GM21619 (cell line): ENCODE measurements around the gene SHPK.

Experiments
- ATAC-seq: cut with Tn5 transposase; IDR thresholded peaks from one replicate; pipeline ENCODE4 v1.9.1; 2021; ENCODE audit not compliant: unreplicated experiment

The SHPK gene

DNA sequence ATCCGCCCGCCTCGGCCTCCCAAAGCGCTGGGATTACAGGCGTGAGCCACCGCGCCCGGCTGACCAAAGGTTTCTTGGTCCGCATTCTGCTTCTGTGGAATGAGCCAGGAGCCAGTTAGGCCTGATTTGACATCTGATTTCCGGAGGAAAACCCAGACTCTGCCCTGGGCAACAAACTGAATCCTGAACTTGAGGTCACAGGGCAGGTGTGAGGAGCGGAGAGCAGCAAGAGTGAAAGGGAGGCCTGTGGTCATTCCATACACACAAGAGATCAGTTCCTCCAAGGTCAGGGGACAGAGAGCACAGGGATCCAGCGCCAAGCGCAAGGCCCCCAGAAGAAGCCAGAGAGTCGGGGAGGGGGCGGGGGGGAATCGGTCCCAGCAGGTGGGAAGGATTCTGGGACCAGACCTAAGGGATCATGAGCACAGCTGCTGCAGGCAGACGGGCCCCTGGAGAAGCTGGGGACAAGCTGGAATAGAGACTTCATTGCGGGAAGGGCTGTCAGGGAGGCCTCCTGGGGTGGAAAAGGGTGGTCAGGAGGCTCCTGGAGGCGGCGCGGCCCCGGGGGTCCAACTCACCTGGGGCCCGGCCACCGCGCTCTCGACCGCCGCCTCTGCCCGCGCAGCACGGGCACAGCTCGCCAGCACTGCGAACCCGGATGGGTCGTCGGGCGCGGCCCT is 436 bp downstream of the SHPK start:
- ATAC-seq: peak; percentile 25

DNA sequence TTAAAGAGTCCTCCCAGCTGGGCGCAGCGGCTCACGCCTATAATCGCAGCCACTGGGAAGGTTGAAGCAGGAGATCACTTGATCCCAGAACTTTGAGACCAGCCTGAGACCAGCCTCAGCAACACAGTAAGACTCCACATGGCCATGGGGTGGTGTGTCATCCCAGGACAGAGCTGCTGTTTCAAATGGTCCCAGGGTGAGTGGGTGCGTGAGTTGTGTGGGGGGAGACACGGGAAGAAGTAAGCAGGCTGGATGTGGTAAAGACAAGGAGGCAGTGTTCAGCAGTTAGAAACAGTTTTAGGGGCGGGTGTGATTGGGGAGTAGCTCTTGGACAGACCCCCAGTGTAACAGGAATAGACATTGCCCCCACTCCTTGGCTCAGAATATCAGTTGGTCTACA is 3.8 kb downstream of the SHPK start:
- no peak for ATAC-seq

DNA sequence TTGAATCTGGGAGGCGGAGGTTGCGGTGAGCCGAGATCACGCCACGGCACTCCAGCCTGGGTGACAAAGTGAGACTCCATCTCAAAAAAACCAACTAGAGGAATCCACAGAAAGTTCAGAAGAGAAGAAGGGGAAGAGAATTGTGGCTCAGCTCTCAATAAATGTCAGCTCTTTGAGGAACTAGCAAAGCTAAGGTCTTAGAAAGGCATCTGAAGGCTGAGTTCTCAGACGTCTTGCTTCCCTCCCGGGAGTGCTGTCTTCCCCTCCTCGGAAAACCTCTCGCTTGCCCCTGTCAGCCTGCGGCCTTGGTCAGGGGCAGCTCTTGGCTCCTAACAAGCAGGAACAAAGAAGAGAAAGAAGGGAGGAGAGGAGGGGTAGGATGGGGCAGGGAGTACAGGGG is 5.3 kb downstream of the SHPK start:
- no peak for ATAC-seq

GRCh38 chr17:3627769-3628167 is 8.3 kb downstream of the SHPK start:
- no peak for ATAC-seq

DNA sequence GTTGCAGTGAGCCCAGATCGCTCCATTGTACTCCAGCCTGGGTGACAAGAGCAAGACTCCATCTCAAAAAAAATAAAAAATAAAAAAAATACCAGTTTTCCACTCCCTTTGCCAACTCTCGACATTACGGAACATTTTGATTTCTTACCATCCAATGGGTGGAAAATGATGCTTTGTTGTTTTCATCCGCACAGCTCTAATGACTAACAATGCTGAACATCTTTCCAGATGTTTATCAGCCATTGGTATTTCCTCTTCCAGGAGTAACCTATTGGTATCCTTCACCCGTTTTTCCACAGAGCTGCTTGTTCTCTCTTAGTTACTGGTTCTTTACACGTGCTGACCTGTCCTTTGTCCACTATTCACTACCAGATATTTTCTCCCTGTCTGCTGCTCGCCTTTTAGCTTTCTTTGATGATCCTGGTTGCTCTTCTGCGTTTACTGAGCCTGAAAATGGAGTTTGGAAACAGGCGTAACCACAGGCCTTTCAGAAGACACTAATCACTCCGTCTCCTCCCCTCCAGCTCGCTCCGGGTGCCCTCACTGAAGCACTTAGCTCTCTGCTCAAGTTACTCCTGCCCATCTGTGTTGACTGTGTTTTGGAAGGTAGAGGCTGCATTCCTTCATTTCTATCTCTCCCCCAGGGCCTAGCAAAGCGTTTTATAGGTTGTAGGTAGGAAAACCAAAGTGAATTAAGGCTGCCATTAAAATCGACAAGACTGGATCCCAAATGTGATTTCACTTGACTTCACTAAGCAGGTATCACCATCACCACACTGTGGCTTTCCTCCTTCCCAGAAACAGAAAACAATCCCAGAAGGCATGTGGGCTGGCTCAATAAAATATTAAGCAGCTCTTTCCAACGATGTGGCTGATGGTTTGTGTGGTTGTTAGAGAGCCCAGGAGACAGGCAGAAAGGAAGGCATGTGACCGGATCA is 8.9 kb downstream of the SHPK start:
- ATAC-seq: no peak

- no peak for ATAC-seq
Measured at GRCh38 chr17:3622977-3623594, 13.0 kb downstream of the SHPK start.

DNA sequence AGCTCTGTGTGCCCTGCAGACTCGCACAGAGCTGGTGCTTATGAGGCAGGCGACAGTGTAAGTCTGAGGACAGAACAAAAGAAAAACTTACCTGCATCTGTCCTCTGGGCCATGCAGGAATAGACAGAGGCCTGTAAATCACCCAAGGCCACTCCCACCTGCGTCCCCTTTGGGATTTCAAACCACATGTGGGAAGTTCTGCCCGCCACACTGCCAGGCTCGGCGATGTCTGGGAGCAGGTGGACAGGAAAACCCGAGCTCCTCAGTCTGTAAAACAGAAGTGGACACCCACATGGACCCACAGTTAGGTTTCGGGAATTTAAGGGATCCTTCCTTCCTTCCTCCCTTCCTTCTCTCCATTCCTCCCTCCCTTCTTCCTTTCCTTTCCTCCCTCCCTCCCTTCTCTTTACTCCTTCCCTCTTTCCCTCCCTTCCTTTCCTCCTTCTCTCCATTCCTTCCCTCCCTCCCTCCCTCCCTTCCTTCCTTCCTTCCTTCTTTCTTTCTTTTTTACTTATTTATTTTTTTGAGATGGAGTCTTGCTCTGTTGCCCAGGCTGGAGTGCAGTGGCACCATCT is 14.8 kb downstream of the SHPK start:
- ATAC-seq: no peak

GRCh38 chr17:3615160-3615870 is 20.7 kb downstream of the SHPK start:
- no peak for ATAC-seq

- no peak for ATAC-seq
Measured at GRCh38 chr17:3613124-3613523, 22.9 kb downstream of the SHPK start.

GRCh38 chr17:3610523-3610922 is 25.5 kb downstream of the SHPK start:
- no peak for ATAC-seq

GRCh38 chr17:3609689-3610088 is 26.4 kb downstream of the SHPK start:
- ATAC-seq: no peak

DNA sequence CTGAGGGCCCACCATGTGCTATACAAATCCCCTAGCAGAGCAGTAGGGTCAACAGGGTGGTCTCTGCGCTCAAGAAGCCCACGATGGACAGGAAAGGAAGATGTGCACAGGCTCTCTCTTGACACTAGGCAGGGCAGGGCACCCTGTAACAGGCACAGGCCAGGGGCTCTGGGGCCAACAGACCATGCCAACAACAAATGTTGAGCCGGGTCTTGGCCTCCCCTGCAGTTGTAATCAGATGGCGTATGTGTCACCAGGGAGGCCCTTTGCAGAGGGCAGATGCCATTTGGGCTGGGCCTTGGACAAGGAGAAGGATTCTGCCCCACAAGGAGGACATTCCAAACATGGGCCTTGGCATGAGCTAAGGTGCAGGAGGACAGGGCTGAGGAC is 32.2 kb downstream of the SHPK start:
- ATAC-seq: no peak

- no peak for ATAC-seq
Measured at GRCh38 chr17:3603119-3603869, 32.8 kb downstream of the SHPK start.

DNA sequence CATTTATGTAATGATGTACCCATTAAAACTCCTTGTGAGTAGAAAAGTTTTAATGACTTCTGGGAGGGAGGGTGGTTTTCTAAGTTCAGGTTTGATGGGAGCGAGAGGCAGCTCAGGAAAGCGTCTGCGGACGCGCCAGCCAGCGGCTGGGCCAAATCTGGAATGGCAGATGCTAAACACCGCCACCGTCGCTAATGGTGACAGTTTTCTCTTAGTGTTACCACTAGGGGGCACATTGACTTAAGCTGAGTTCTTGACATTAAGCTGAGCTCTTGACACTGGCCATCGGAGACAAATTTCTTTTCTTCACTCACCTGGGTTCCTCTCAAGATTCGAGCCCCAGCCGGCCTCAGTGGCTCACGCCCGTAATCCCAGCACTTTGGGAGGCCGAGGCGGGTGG is 33.6 kb downstream of the SHPK start:
- ATAC-seq: no peak

DNA sequence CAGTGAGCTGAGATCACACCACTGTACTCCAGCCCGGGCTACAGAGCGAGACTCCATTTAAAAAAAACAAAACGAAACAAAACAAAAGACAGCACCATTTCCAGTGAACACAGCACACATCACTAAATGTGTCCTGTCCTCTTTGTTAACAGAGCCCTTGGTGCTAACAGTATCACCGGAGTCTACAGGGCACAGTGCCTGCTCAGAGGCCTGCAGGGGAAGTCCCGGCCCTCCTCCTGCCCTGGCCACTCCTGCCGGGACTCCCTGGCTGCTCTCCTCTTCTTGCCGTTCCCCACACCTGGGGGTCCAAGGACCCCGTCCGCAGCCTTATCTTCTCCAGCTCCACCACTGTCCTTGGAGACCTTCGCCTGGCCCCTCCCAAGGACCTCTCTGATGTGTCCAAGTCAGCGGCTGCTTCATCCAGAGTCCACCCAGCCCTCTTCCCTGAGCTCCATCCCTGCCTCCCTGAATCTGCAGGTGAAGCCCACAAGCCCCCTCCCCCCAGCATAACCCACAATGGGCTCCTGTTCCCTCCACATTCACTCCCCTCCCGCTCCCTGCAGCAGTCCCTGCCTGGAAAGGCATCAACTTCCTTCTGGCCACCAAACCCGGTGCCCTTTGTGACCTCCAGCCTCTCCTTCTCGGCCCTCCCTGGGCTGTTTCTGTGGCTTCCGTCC is 35.4 kb downstream of the SHPK start:
- no peak for ATAC-seq

- no peak for ATAC-seq
Measured at GRCh38 chr17:3598078-3598477, 38.0 kb downstream of the SHPK start.

- ATAC-seq: no peak
Measured at GRCh38 chr17:3596804-3597464, 39.1 kb downstream of the SHPK start.

GRCh38 chr17:3594976-3595375 is 41.1 kb downstream of the SHPK start:
- ATAC-seq: no peak
